HUES64 (cell line): ENCODE results near the gene TLCD3A.
A peak's percentile ranks its signal among the peaks of the same experiment; 100 is the strongest.
"Not testable (repeated sequence)": the region's sequence is repeated elsewhere in the genome, so short reads cannot be mapped to it uniquely, and the experiment has no call there.

ENCODE experiments used
- H3K27ac ChIP-seq: 2 replicates; pipeline ENCODE4 v1.7.0; 2013; ENCODE audit warnings: low read depth, low read length, inconsistent platforms
- H3K27me3 ChIP-seq: 2 replicates; pipeline ENCODE4 v1.6.1; 2013; ENCODE audit warnings: mild to moderate bottlenecking, low read length; ENCODE audit not compliant: insufficient read depth
- H3K36me3 ChIP-seq: 2 replicates; pipeline ENCODE4 v1.6.1; 2013; ENCODE audit warnings: mild to moderate bottlenecking, low read length; ENCODE audit not compliant: insufficient read depth
- H3K4me1 ChIP-seq: 2 replicates; pipeline ENCODE4 v1.6.1; 2013; ENCODE audit warnings: mild to moderate bottlenecking, low read length, moderate library complexity; ENCODE audit not compliant: insufficient read depth
- H3K4me3 ChIP-seq: 2 replicates; pipeline ENCODE4 v1.5.1; 2013; ENCODE audit warnings: mild to moderate bottlenecking, low read length, moderate library complexity
- H3K9ac ChIP-seq: 2 replicates; pipeline ENCODE4 v1.6.1; 2013; ENCODE audit warnings: mild to moderate bottlenecking, low read depth, low read length
- H3K9me3 ChIP-seq: 2 replicates; pipeline ENCODE4 v1.6.1; 2013; ENCODE audit warnings: low read depth, low read length; ENCODE audit not compliant: insufficient read depth
- WGBS: fragments of 150-250, 120-280 bp; methylation state at CpG from one replicate; pipeline ENCODE4 v1.1.7; 2013; ENCODE audit warnings: missing lambda C conversion rate; 5-methylcytosine and 5-hydroxymethylcytosine counted together

TLCD3A gene

DNA sequence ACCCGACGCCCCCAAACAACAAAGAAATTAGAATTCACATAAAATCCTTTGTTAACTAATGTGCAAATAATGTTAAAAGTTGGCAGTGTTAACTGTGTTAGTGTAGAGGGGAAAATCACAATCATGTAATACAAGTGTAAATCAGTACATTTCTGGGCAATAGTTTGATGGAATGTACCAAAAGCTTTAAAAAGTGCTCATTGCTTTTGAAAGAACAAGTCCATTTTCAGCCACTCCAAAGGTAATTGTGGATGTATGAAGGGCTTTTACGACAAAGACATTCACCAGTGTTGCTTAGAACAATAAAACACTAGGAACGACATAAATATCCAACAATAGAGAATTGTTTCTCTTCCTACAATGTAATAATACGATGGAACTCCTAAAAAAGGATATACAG, 40.6 kb downstream of the TLCD3A start:
- no peak overlapping the region for H3K27ac ChIP-seq
- H3K9me3 ChIP-seq: no peaks in the 10 kb centered on the region
- 100% methylated on average over 2 of the region's 5 CpGs for WGBS
- H3K9ac ChIP-seq: no peak overlapping the region
- H3K27me3 ChIP-seq: no peaks in the 10 kb centered on the region
- H3K4me3 ChIP-seq: no peak overlapping the region
- peaks cover 86% of the 10 kb centered on the region for H3K36me3 ChIP-seq
- H3K4me1 ChIP-seq: no peaks in the 10 kb centered on the region

DNA sequence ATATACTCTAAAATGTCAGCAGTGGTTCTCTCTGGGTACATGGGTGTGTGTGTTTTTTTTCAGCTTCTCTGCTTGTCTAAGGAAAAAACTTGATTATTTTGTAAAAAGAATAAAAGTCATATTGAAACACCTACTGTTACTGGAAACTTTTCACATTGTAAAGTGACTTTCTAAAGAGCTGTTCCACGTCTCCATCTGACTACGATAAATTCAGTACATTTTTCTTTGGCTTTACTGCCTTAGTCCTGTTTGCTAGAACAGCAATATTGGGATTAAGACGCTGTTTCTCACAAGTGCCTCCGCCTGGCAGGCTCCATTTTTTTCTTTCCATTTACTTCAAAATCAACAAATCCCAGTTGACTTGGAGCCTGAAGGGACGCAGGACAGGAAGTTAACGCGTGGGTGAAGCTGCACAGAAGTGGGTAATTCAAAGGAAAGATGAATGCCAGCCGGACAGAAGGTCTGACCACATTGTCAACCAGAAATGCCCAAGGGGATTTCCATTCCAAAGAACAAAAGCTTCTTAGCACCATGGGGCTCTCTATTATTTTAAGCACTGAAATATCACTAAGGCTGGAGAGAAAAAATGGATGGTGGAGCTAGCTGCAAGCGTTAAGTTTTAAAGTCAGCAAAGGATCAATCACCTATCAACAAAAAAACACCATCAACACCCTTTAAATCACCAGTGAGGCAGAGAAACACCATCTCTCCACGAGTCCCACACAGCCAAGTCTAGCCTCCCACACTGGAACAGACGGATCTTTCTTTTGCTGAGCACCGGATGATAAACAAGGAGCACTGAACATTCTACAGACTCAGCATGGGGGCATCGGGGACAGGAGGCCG, 41.3 kb downstream of the TLCD3A start:
- no peaks in the 10 kb centered on the region for H3K27me3 ChIP-seq
- H3K9me3 ChIP-seq: no peaks in the 10 kb centered on the region
- H3K27ac ChIP-seq: peak overlapping the region; percentile 19; the same call in 1 of the 2 replicates
- WGBS: 92% methylated on average over 14 of the region's 14 CpGs
- peaks cover 93% of the 10 kb centered on the region for H3K36me3 ChIP-seq
- H3K9ac ChIP-seq: no peak overlapping the region
- no peak overlapping the region for H3K4me3 ChIP-seq
- H3K4me1 ChIP-seq: no peaks in the 10 kb centered on the region

GRCh38 chr17:774313-774584, 41.9 kb downstream of the TLCD3A start:
- 91% methylated on average over 5 of the region's 5 CpGs for WGBS
- no peak overlapping the region for H3K27ac ChIP-seq

DNA sequence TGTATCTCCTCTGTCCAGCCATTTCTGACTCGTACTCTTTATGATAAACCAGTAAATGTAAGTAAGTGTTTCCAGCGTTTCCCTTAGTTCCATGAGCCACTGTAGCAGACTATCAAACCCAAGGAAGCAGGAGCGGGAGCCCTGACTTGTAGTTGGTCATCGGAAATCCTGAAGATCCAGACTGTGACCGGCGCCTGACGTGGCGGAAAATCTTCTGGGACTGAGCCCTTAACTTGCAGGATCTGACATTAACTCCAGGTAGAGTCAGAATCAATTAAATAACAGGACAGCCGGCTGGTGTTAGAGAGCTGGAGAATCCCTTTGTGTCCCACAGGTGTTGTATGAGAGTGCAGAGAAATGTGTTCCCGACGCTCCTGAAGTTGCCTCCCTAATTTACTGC, 45.7 kb downstream of the TLCD3A start:
- Histone ChIP-seq H3K4me3 (no peak overlapping the region), H3K27ac (no peak overlapping the region), H3K4me1 (no peaks in the 10 kb centered on the region), H3K9ac (no peak overlapping the region), H3K36me3 (peaks cover 56% of the 10 kb centered on the region), H3K9me3 (no peaks in the 10 kb centered on the region), H3K27me3 (no peaks in the 10 kb centered on the region)
- 98% methylated on average over 11 of the region's 11 CpGs for WGBS

More at GRCh38 chr17:774313-774584, 41.9 kb downstream of the TLCD3A start:
- no peaks in the 10 kb centered on the region for H3K27me3 ChIP-seq
- H3K9me3 ChIP-seq: no peaks in the 10 kb centered on the region
- H3K36me3 ChIP-seq: peaks cover 90% of the 10 kb centered on the region
- no peak overlapping the region for H3K4me3 ChIP-seq
- no peaks in the 10 kb centered on the region for H3K4me1 ChIP-seq
- H3K9ac ChIP-seq: no peak overlapping the region

DNA sequence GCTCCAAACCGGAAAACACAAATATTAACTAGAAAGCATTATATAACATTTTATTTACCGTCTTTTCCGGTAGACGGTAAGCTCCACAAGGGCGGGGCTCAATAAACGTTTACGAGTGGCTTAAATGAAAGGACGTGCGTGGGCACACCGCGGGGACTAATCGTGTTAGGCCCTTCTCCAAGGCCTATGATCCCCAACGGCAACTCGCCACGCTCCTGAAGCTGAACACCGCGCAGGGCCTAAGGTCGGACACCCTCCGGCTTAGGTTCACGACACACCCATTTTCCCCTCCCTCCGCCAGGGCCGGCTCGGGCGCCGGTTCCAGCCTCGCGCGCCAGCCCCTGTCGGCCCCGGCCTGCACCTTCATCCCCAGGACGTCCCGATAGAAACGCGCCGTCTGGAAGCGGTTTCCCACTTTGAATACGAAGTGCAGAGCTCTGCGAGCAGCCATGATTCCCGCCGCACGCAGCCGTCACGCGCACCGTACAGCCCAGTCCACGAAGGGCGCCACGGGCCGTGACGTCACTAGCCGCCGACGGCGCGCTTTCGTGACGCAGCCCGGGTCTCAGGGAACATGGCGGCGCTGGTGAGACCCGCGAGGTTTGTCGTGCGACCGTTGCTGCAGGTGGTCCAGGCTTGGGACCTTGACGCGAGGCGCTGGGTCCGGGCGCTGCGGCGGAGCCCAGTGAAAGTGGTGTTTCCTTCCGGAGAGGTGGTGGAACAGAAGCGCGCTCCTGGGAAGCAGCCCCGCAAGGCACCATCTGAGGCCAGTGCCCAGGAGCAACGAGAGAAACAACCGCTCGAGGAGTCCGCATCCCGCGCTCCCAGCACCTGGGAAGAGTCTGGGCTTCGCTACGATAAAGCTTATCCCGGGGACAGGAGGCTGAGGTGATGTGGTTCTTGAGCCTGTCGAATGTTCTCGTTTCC, 49.7 kb downstream of the TLCD3A start, which contains the start of the genes GLOD4 and MRM3:
Gene GLOD4, minus strand, starts transcription at position 476 of the 927 bp plus-strand sequence. Its CDS starts 25 bp downstream, at position 451.
Gene MRM3, plus strand, starts transcription at position 549 of the 927 bp plus-strand sequence. Its CDS starts 26 bp downstream, at position 575.
- Histone ChIP-seq H3K27ac (peak within 1 kb of the TSS; percentile 89), H3K4me1 (no peaks in the 10 kb centered on the region; the same call in 1 of the 2 replicates), H3K9ac (peak within 1 kb of the TSS; percentile 92), H3K27me3 (no peaks in the 10 kb centered on the region), H3K9me3 (no peaks in the 10 kb centered on the region), H3K4me3 (peak within 1 kb of the TSS; percentile 94), H3K36me3 (peaks cover 42% of the 10 kb centered on the region)
- WGBS: under 1% methylated on average over 87 of the region's 87 CpGs

- Histone ChIP-seq H3K9me3 (no peaks in the 10 kb centered on the region), H3K27me3 (no peaks in the 10 kb centered on the region), H3K27ac (no peak overlapping the region), H3K4me1 (no peaks in the 10 kb centered on the region; the same call in 1 of the 2 replicates), H3K4me3 (no peak overlapping the region), H3K9ac (no peak overlapping the region), H3K36me3 (peaks cover 44% of the 10 kb centered on the region)
- 88% methylated on average over 3 of the region's 3 CpGs for WGBS
These were observed 51.7 kb downstream of the TLCD3A start for GRCh38 chr17:784143-784542.

- H3K27me3 ChIP-seq, H3K4me1 ChIP-seq, H3K9me3 ChIP-seq, H3K27ac ChIP-seq, H3K4me3 ChIP-seq, H3K9ac ChIP-seq: not testable (repeated sequence)
- H3K36me3 ChIP-seq: peaks cover 51% of the 10 kb centered on the region
- 91% methylated on average over 7 of the region's 7 CpGs for WGBS
These were observed 53.5 kb downstream of the TLCD3A start for GRCh38 chr17:785901-786300.

DNA sequence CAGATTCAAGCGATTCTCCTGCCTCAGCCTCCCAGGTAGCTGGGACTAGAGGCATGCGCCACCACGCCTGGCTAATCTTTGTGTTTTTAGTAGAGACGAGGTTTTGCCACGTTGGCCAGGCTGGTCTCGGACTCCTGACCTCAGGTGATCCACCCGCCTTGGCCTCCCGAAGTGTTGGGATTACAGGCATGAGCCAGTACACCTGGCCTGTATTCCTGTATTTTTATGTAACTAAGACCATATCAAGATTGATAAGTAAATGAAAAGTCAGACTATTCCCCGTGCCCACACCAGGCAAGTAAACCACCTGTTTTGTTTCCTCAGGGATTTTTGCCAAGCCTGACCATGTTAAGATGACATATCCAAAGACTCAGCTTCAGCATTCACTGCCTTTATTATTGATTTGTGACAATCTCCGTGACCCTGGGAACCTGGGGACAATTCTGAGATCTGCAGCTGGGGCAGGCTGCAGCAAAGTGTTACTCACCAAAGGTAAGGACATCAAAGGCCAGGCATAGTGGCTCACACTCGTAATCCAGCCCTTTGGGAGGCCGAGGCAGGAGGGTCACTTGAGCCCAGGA, 55.3 kb downstream of the TLCD3A start:
- Histone ChIP-seq H3K36me3 (peaks cover 68% of the 10 kb centered on the region), H3K27ac (no peak overlapping the region), H3K4me3 (no peak overlapping the region), H3K4me1 (no peaks in the 10 kb centered on the region; the same call in 1 of the 2 replicates), H3K9ac (no peak overlapping the region), H3K27me3 (no peaks in the 10 kb centered on the region), H3K9me3 (no peaks in the 10 kb centered on the region)
- 92% methylated on average over 12 of the region's 12 CpGs for WGBS

GRCh38 chr17:788551-788950, 56.2 kb downstream of the TLCD3A start:
- no peak overlapping the region for H3K27ac ChIP-seq
- no peak overlapping the region for H3K9ac ChIP-seq
- H3K9me3 ChIP-seq: no peaks in the 10 kb centered on the region
- H3K27me3 ChIP-seq: no peaks in the 10 kb centered on the region
- H3K4me1 ChIP-seq: no peaks in the 10 kb centered on the region; the same call in 1 of the 2 replicates
- no peak overlapping the region for H3K4me3 ChIP-seq
- peaks cover 69% of the 10 kb centered on the region for H3K36me3 ChIP-seq
- WGBS: 94% methylated on average over 4 of the region's 4 CpGs

- WGBS: 91% methylated on average over 13 of the region's 14 CpGs
- H3K9me3 ChIP-seq: no peaks in the 10 kb centered on the region
- no peak overlapping the region for H3K27ac ChIP-seq
- H3K27me3 ChIP-seq: no peaks in the 10 kb centered on the region
- H3K9ac ChIP-seq: no peak overlapping the region
- H3K4me3 ChIP-seq: no peak overlapping the region
- H3K4me1 ChIP-seq: no peaks in the 10 kb centered on the region
- H3K36me3 ChIP-seq: peaks cover 62% of the 10 kb centered on the region
These were observed 56.9 kb downstream of the TLCD3A start for GRCh38 chr17:789160-789840.
